DND-41 (cell line): Measurements from ENCODE around the gene MACROD2.

Experiments
- ATAC-seq: fragments of 200-7000 bp; cut with Tn5 transposase; 3 replicates; pipeline ENCODE4 v1.9.1; 2021; ENCODE audit warnings: low read depth; ENCODE audit not compliant: insufficient read depth
- DNase-seq: peaks from one replicate; pipeline ENCODE4 v3.0.0-alpha.2; 2020
- H2AFZ ChIP-seq: 2 replicates; pipeline ENCODE4 v1.6.0; 2012; ENCODE audit warnings: low read depth, low read length
- H3K27ac ChIP-seq: 2 replicates; pipeline ENCODE4 v1.5.1; 2012; ENCODE audit warnings: low read length, inconsistent platforms
- H3K27me3 ChIP-seq: fragments of 200-600 bp; sonication (generic); 2 replicates; pipeline ENCODE4 v1.6.0; 2012; ENCODE audit warnings: low read length, mild to moderate bottlenecking, inconsistent platforms; ENCODE audit not compliant: insufficient read depth, poor library complexity
- H3K36me3 ChIP-seq: 2 replicates; pipeline ENCODE4 v1.5.1; 2012; ENCODE audit warnings: low read length, inconsistent platforms; ENCODE audit not compliant: insufficient read depth
- H3K4me1 ChIP-seq: 2 replicates; pipeline ENCODE4 v1.5.1; 2012; ENCODE audit warnings: mild to moderate bottlenecking, low read length; ENCODE audit not compliant: insufficient read depth
- H3K4me2 ChIP-seq: 2 replicates; pipeline ENCODE4 v1.6.0; 2012; ENCODE audit warnings: mild to moderate bottlenecking, moderate library complexity, low read length, inconsistent platforms; ENCODE audit not compliant: insufficient read depth
- H3K4me3 ChIP-seq, 2 experiments: fragments of 200-600 bp in 1 of 2; shearing (Covaris generic) in 1 of 2; 2 replicates each; pipeline ENCODE4 v1.5.1; 2012 to 2016; ENCODE audit warnings: inconsistent platforms in 2 of 2, low read length in 2 of 2, mild to moderate bottlenecking in 2 of 2, low read depth in 1 of 2, moderate library complexity in 1 of 2
- H3K79me2 ChIP-seq: 2 replicates; pipeline ENCODE4 v1.6.0; 2012; ENCODE audit warnings: low read length, inconsistent platforms; ENCODE audit not compliant: insufficient read depth
- H3K9ac ChIP-seq: 2 replicates; pipeline ENCODE4 v1.6.0; 2012; ENCODE audit warnings: low read depth, mild to moderate bottlenecking, inconsistent platforms, low read length, moderate library complexity
- H3K9me3 ChIP-seq: 2 replicates; pipeline ENCODE4 v1.5.1; 2012; ENCODE audit warnings: low read length, moderate library complexity, mild to moderate bottlenecking, inconsistent platforms; ENCODE audit not compliant: insufficient read depth, severe bottlenecking
- H4K20me1 ChIP-seq: 2 replicates; pipeline ENCODE4 v1.6.0; 2012; ENCODE audit warnings: low read length; ENCODE audit not compliant: insufficient read depth
- EZH2 ChIP-seq: IDR thresholded peaks from 3 replicates; pipeline ENCODE4 v1.6.1; 2012; ENCODE audit warnings: borderline replicate concordance, low read depth, mild to moderate bottlenecking, moderate library complexity, low read length, inconsistent platforms; ENCODE audit not compliant: severe bottlenecking
- TF ChIP-seq, protein P1 (sequence below): IDR thresholded peaks from 2 replicates; pipeline ENCODE4 v1.5.1; 2012; ENCODE audit warnings: borderline replicate concordance, low read length, moderate library complexity, mild to moderate bottlenecking; ENCODE audit not compliant: poor library complexity, severe bottlenecking; ENCODE audit errors: extremely low read depth

MACROD2 gene

DNA sequence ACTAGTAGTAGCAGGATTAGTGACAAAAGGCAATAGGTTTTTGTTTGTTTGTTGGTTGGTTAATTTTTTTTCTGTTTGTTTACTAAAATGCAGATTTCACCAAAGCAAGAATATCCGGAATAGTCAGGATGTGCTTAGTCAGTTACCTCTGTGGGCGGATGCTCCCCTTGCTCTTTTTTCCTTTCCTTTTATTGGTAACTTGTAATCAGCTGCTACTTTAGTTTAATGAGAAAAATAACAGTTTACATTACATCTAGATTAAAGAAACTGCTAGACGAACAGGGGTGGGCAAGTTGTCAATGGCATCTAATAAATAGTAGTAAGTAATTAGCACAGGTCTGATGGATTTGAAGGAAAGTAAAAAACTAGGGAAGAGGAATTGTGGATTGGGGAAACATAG is 989.0 kb downstream of the MACROD2 start:
- H3K4me2 ChIP-seq = no peak overlapping the region
- no peak overlapping the region for H3K27ac ChIP-seq
- H3K27me3 ChIP-seq = no peaks in the 10 kb centered on the region
- no peak overlapping the region for H2AFZ ChIP-seq
- H3K9me3 ChIP-seq = peaks cover 12% of the 10 kb centered on the region
- H3K4me1 ChIP-seq = no peaks in the 10 kb centered on the region
- no peak for DNase-seq
- no peak overlapping the region for H3K9ac ChIP-seq
- H4K20me1 ChIP-seq = no peaks in the 10 kb centered on the region
- no peaks in the 10 kb centered on the region for H3K36me3 ChIP-seq
- no peaks in the 10 kb centered on the region for H3K79me2 ChIP-seq
- no peak for ATAC-seq
- no peak overlapping the region for H3K4me3 ChIP-seq
- no peak for TF ChIP-seq EZH2
- TF ChIP-seq, protein P1, sequence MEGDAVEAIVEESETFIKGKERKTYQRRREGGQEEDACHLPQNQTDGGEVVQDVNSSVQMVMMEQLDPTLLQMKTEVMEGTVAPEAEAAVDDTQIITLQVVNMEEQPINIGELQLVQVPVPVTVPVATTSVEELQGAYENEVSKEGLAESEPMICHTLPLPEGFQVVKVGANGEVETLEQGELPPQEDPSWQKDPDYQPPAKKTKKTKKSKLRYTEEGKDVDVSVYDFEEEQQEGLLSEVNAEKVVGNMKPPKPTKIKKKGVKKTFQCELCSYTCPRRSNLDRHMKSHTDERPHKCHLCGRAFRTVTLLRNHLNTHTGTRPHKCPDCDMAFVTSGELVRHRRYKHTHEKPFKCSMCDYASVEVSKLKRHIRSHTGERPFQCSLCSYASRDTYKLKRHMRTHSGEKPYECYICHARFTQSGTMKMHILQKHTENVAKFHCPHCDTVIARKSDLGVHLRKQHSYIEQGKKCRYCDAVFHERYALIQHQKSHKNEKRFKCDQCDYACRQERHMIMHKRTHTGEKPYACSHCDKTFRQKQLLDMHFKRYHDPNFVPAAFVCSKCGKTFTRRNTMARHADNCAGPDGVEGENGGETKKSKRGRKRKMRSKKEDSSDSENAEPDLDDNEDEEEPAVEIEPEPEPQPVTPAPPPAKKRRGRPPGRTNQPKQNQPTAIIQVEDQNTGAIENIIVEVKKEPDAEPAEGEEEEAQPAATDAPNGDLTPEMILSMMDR = no peak

DNA sequence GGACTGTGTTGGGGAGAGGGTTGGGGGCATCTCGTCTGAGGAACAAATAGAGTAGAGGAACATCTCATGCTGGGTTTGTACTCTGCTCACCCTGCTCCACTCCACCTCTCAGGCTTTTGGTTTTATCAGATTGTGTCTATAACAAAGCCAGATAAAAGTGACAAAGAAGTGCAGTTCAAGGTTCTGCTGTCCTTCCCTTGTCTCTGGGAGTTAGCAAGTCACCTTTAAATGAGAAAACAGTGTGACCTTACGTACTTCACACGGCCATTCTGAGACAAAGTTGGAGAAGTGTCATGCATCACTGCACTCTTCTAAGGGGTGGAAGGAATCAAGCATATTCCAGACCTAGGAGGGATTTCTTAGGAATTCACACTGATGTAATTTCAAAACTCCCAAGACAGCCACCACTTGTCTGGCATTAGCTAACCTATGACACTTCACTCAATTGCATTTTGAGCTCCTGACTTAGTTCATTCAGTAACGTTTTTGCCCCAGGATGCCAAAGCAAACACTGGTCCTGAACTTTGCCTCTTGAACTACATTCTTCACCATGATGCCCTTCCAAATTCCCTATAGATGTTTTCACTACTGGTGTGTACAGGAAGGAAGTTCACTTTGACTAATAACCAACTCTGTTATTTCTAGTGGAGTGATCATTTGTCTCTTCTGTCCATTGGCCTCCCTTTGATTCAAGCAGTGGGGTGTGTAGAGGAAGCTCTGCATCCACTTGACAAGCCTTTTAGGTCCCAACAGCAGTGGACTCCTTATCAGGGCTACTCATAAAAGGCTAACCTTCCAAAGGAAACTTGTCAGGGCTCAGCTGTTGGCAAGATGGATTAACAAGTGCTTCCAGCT is 989.7 kb downstream of the MACROD2 start:
- Histone ChIP-seq H3K4me2 (no peak overlapping the region), H3K36me3 (no peaks in the 10 kb centered on the region), H3K4me3 (no peak overlapping the region), H3K9ac (no peak overlapping the region), H3K27me3 (no peaks in the 10 kb centered on the region), H3K4me1 (no peaks in the 10 kb centered on the region), H3K79me2 (no peaks in the 10 kb centered on the region), H2AFZ (no peak overlapping the region), H4K20me1 (no peaks in the 10 kb centered on the region), H3K27ac (no peak overlapping the region), H3K9me3 (peaks cover 12% of the 10 kb centered on the region)
- TF ChIP-seq EZH2 = no peak
- TF ChIP-seq, protein P1 = no peak
- DNase-seq (no peak), ATAC-seq (no peak)

DNA sequence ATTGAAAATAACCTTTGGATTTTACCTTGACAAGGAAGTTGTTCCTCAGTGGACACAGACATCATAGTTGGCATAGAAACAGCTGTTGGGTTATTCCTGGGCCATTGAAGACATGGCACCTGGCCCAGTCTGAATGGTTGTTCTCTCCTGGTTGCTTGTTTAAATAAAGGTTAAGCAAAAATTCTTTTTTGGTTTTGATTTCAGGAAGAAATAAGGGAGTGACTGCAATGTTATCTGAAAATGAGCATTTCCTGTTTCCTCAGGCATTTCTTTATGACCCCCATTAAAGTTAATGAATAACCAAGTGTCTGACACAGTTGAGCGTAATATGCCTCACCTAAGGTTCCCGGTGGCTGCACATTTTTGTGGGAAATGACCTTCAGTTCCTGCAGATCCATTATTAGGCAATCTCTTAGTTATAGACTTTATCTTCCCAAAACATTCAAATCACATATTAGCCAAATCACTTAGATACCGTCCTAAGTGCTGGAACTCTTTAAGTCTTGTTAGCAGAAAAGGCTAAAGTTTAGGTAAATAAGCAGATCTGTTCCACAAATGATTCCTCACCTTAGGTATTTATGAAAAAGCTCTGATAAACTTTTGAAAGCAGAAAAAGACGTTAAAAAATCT is 990.8 kb downstream of the MACROD2 start:
- Histone ChIP-seq H3K27me3 (no peaks in the 10 kb centered on the region), H3K4me1 (no peaks in the 10 kb centered on the region), H2AFZ (no peak overlapping the region), H3K27ac (no peak overlapping the region), H4K20me1 (no peaks in the 10 kb centered on the region), H3K9ac (no peak overlapping the region), H3K4me3 (no peak overlapping the region), H3K79me2 (no peaks in the 10 kb centered on the region), H3K9me3 (peaks cover 12% of the 10 kb centered on the region), H3K36me3 (no peaks in the 10 kb centered on the region), H3K4me2 (no peak overlapping the region)
- ATAC-seq (no peak), DNase-seq (no peak)
- TF ChIP-seq, protein P1 = no peak
- no peak for TF ChIP-seq EZH2
